Measurements from ENCODE around the gene JOSD2.
"Not testable (repeated sequence)": the region's sequence is repeated elsewhere in the genome, so short reads cannot be mapped to it uniquely, and the experiment has no call there.

Gene JOSD2

GRCh38 chr19:50475101-50475568 is 35.9 kb downstream of the JOSD2 start:
- DNase-seq, result no peak

DNA sequence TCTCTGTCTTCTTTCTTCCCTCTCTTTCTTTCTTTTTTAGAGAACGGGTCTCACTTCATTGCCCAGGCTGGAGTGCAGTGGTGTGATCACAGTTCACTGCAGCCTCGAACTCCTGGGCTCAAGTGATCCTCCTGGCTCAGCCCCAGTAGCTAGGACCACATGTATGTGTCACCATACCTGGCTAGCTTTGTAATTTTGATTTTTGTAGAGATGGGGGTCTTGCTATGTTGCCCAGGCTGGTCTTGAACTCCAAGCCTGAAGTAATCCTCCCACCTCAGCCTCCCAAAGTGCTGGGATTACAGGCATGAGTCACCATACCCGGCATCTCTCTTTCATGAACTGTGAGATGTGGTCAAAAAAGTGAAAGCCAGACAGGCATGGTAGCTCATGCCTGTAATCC is 37.7 kb downstream of the JOSD2 start:
- DNase-seq, result not testable (repeated sequence)

DNA sequence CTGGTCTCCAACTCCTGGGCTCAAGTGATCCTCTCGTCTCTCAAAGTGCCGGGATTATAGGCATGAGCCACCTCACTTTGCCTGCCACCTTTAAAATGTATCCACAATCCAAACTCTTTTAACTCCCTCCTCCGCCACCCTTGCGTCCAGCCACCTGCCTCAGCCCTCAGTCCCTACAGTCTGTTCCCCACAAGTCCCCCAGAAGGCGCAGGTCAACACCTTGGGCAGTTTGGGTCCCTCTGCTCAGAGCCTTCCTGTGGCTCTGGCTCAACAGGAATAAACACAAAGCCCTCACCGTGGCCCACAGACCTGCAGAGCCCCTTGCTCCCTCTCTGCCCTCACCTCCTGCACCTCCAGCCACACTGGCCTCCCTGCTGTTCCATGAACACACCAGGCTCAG is 42.2 kb downstream of the JOSD2 start:
- no peak for DNase-seq

GRCh38 chr19:50467566-50467965 is 43.4 kb downstream of the JOSD2 start:
- no peak for DNase-seq

GRCh38 chr19:50466706-50467039 is 44.3 kb downstream of the JOSD2 start:
- DNase-seq, result no peak

DNA sequence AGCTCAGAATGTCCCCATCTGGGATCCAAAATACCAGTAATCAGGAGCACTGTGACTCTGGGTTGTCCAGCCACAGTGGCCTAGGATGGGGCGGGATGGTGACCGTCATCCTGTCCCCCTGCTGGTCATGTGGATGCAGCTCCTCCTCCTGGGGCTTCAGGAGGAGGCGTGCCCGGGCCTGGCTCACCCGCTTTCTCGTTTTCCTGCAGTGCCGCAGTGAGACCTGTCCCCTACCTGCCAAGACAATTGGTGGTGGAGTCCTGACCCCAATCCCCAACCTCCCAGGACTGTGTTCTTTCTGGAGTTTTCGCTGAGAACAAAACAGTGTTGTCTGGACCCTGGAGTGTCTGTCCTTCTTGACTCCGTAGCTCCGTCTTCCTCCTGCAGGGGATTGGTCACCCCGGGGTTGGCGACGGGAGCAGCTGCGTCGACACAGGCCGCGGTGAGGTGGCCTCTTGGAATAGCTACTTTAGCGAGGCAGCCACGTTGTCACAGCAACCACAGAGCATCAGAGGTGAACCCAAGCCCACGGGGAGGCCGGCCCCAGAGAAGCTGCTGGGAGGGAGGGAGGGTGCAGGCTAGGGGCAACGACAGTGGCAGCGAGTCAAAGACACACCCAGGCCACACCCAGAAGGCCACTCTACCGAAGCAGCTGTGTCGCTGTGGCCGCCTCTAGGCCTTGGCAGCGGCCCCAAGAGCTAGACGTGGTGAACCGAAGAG is 44.8 kb downstream of the JOSD2 start:
- no peak for DNase-seq

DNA sequence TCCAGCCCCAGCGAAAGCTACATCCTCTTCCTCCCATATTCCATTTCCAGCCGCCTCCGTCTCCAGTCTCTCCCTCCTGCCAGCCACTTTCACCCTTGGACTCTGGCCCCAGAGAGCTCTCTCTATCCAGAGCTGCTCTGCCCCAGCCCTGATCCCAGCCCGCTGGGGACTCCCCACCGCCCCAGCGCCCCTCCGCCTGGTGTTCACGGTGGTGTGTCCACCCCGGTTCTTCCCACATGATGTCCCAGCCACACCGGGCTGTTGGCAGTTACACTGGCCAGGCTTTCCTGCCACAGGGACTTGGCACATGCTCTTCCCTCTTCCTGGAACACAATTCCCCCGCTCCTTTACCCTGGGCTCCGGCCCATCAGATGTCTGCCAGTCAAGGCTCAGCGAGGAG is 46.0 kb downstream of the JOSD2 start:
- DNase-seq, result no peak

DNA sequence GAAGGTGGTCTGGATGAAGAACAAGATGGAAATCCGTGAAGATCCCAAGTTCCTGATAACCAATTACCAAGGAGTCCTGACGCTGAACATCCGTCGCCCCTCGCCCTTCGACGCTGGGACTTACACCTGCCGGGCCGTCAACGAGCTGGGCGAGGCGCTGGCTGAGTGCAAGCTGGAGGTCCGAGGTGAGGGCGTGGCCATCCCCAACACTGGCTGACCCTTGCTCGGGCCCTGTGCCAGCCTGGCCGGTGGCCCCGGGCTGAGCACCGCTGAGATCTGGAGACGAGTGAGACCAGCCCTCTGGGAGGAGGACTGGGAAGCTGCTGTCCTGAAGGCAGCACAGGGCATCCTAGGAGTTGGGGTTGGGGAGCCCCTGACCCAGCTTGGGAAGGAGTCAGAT is 46.6 kb downstream of the JOSD2 start:
- DNase-seq, result no peak

DNA sequence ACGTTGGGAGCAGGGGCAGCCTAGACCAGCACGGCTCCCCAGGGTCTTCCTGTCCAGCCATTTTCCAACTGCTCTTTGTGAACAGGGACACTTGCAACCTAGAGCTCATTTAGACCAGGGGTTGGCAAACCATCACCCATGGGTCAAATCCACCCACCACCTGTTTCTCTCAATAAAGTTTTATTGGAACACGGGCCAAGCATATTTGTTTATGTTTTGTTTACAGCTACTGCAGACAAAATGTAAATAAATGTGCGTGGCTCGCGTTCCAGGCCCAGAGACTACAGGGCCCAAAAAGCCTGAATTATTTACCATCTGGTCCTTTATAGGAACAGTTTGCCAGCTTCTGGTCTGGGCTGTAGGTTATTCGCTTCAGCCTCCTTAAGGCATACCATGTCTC is 48.0 kb downstream of the JOSD2 start:
- no peak for DNase-seq

GRCh38 chr19:50461066-50461875 is 49.7 kb downstream of the JOSD2 start:
- peak; percentile 72 to 74 for DNase-seq

DNA sequence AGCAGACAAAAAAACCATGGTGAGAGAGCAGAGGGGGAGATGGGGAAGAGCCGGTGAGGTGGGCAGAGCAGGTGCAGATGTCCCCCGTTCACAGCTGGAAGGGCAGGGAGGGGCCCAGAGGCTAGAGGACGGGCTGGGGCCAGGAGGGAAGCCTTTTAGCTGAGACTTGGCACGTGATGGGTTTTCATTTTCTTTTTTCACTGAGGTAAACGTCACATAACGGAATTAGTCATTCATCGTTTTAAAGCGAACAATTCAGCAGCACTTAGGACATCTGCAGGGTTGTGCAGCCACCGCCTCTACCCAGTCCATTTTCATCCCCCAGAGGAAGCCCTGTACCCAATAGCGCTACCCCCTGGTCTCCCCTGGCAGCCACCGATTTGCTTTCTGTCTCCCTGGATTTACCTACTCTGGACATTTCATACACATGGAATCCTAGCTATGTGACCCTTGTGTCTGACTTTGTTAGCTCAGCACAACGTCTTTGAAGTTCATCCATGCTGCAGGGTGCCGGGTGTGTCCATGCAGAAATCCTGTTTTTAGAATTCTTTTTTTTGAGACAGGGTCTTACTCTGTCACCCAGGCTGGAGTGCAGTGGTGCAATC is 50.7 kb downstream of the JOSD2 start:
- DNase-seq, result no peak

GRCh38 chr19:50459638-50460037 is 51.4 kb downstream of the JOSD2 start:
- DNase-seq, result no peak

GRCh38 chr19:50459067-50459456 is 51.9 kb downstream of the JOSD2 start:
- no peak for DNase-seq

GRCh38 chr19:50458396-50459066 is 52.5 kb downstream of the JOSD2 start:
- no peak for DNase-seq

GRCh38 chr19:50457300-50457699 is 53.7 kb downstream of the JOSD2 start:
- no peak for DNase-seq
